Measurements from ENCODE around the gene PMFBP1.

The PMFBP1 gene

GRCh38 chr16:72073560-72074230, 98.3 kb downstream of the PMFBP1 start:
- H2AK5ac ChIP-seq (ENCODE audit: low read length), result no peak overlapping the region
- peak overlapping the region; percentile 10 for H3K23ac ChIP-seq (ENCODE audit: low read length)
- H3K79me2 ChIP-seq (ENCODE audit: control insufficient read depth, insufficient read depth, low read length, poor library complexity), result no peaks in the 10 kb centered on the region
- H3K9me3 ChIP-seq (ENCODE audit: insufficient read depth, low read depth, low read length), result peaks cover 2% of the 10 kb centered on the region
- H3K18ac ChIP-seq (ENCODE audit: low read length), result no peak overlapping the region
- no peak overlapping the region for H3K27ac ChIP-seq (ENCODE audit: low read depth, low read length)
- H3K4ac ChIP-seq (ENCODE audit: low read depth, low read length), result no peak overlapping the region
- no peaks in the 10 kb centered on the region for H3K4me1 ChIP-seq (ENCODE audit: control insufficient read depth in 1 of 2, insufficient read depth in 2 of 2, low read length in 2 of 2)
- H2BK5ac ChIP-seq (ENCODE audit: low read depth, low read length, poor library complexity), result no peak overlapping the region
- DNase-seq, result no peak
- H3K36me3 ChIP-seq (ENCODE audit: control insufficient read depth in 1 of 2, insufficient read depth in 2 of 2, low read length in 2 of 2), result no peaks in the 10 kb centered on the region
- no CpG with 5 or more reads among the region's 8 CpGs for WGBS (ENCODE audit: extremely low coverage, insufficient coverage, insufficient read length)
- H4K12ac ChIP-seq (ENCODE audit: low read depth, low read length), result no peak overlapping the region
- H4K91ac ChIP-seq (ENCODE audit: low read depth, low read length), result no peak overlapping the region
- no peaks in the 10 kb centered on the region for H3K27me3 ChIP-seq (ENCODE audit: insufficient read depth, low read length)
- H3K4me2 ChIP-seq (ENCODE audit: low read length), result no peak overlapping the region
- no peak overlapping the region for H3K14ac ChIP-seq (ENCODE audit: low read length)
- no peak overlapping the region for H2AFZ ChIP-seq (ENCODE audit: insufficient read depth, low read length, poor library complexity)
- no peak overlapping the region for H2BK12ac ChIP-seq (ENCODE audit: low read length)
- no peak overlapping the region for H3K4me3 ChIP-seq (ENCODE audit: low read depth, low read length)
- H4K8ac ChIP-seq (ENCODE audit: low read depth, low read length), result no peak overlapping the region
- no peaks in the 10 kb centered on the region for H3K79me1 ChIP-seq (ENCODE audit: low read length)
- H3K9ac ChIP-seq (ENCODE audit: low read length), result no peak overlapping the region
- H2BK120ac ChIP-seq (ENCODE audit: insufficient read depth, low read length, poor library complexity), result no peak overlapping the region

GRCh38 chr16:72072514-72073342, 99.2 kb downstream of the PMFBP1 start:
- H4K91ac ChIP-seq (ENCODE audit: low read depth, low read length), result no peak overlapping the region
- H3K79me1 ChIP-seq (ENCODE audit: low read length), result no peaks in the 10 kb centered on the region
- DNase-seq, result no peak
- H2BK120ac ChIP-seq (ENCODE audit: insufficient read depth, low read length, poor library complexity), result no peak overlapping the region
- no peak overlapping the region for H2AFZ ChIP-seq (ENCODE audit: insufficient read depth, low read length, poor library complexity)
- H3K36me3 ChIP-seq (ENCODE audit: control insufficient read depth in 1 of 2, insufficient read depth in 2 of 2, low read length in 2 of 2), result no peaks in the 10 kb centered on the region
- H3K27ac ChIP-seq (ENCODE audit: low read depth, low read length), result no peak overlapping the region
- no peak overlapping the region for H3K9ac ChIP-seq (ENCODE audit: low read length)
- WGBS (ENCODE audit: extremely low coverage, insufficient coverage, insufficient read length), result no CpG with 5 or more reads among the region's 12 CpGs
- no peak overlapping the region for H3K14ac ChIP-seq (ENCODE audit: low read length)
- H3K9me3 ChIP-seq (ENCODE audit: insufficient read depth, low read depth, low read length), result peaks cover 2% of the 10 kb centered on the region
- H3K4me1 ChIP-seq (ENCODE audit: control insufficient read depth in 1 of 2, insufficient read depth in 2 of 2, low read length in 2 of 2), result no peaks in the 10 kb centered on the region
- H2AK5ac ChIP-seq (ENCODE audit: low read length), result no peak overlapping the region
- H3K18ac ChIP-seq (ENCODE audit: low read length), result no peak overlapping the region
- H2BK12ac ChIP-seq (ENCODE audit: low read length), result no peak overlapping the region
- H3K4me3 ChIP-seq (ENCODE audit: low read depth, low read length), result no peak overlapping the region
- H3K79me2 ChIP-seq (ENCODE audit: control insufficient read depth, insufficient read depth, low read length, poor library complexity), result no peaks in the 10 kb centered on the region
- no peak overlapping the region for H3K23ac ChIP-seq (ENCODE audit: low read length)
- H3K27me3 ChIP-seq (ENCODE audit: insufficient read depth, low read length), result no peaks in the 10 kb centered on the region
- H2BK5ac ChIP-seq (ENCODE audit: low read depth, low read length, poor library complexity), result no peak overlapping the region
- H3K4me2 ChIP-seq (ENCODE audit: low read length), result no peak overlapping the region
- H4K12ac ChIP-seq (ENCODE audit: low read depth, low read length), result no peak overlapping the region
- H3K4ac ChIP-seq (ENCODE audit: low read depth, low read length), result no peak overlapping the region
- no peak overlapping the region for H4K8ac ChIP-seq (ENCODE audit: low read depth, low read length)
